ENCODE data around the gene ASTL.

ASTL gene

GRCh38 chr2:96105994-96106715 lies 32.1 kb downstream of the ASTL start:
- H3K4me3 ChIP-seq (ENCODE audit: low read depth, low read length) = no peak overlapping the region
- TF ChIP-seq, protein P1, sequence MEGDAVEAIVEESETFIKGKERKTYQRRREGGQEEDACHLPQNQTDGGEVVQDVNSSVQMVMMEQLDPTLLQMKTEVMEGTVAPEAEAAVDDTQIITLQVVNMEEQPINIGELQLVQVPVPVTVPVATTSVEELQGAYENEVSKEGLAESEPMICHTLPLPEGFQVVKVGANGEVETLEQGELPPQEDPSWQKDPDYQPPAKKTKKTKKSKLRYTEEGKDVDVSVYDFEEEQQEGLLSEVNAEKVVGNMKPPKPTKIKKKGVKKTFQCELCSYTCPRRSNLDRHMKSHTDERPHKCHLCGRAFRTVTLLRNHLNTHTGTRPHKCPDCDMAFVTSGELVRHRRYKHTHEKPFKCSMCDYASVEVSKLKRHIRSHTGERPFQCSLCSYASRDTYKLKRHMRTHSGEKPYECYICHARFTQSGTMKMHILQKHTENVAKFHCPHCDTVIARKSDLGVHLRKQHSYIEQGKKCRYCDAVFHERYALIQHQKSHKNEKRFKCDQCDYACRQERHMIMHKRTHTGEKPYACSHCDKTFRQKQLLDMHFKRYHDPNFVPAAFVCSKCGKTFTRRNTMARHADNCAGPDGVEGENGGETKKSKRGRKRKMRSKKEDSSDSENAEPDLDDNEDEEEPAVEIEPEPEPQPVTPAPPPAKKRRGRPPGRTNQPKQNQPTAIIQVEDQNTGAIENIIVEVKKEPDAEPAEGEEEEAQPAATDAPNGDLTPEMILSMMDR (IDR thresholded peaks at IDR 0.05; ENCODE audit: borderline replicate concordance, insufficient read depth, low read depth, low read length) = no peak

DNA sequence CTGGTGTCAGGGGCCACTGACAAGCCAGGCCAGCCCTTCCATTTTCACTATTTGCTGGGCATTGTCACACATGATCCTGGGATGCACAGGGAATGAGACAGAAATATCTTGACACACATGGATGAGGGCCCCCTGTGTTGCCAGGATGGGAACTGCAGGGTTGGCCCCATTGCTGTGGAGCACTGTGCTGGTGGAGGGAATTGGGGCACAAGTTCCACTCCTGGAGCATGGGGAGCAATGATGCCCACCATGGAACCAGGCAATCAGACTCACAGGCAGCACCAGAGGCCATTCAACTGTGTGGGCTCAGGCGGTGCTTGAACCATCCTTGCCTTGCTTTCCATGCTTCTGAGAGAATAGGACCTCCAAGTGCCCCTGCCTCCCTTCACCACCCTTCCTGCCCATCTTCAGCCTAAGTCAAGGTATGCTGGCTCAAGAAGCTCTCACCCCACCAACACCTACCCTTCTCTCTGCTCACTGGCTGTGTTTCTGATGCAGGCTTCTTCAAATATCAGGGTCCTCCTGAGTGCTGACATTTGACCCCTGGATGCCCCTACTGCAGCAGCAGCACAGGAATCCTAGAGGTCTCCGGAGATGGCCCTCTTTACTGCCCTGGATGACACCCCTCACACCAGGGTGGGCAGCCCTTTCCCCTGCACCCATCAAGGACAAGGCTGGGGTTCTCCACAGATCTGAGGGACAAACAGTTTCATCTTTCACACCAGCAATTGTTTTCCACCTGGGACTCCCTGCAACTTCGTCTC lies 33.0 kb downstream of the ASTL start:
- no peak overlapping the region for H3K4me3 ChIP-seq (ENCODE audit: low read depth, low read length)
- TF ChIP-seq, protein P1 (IDR thresholded peaks at IDR 0.05; ENCODE audit: borderline replicate concordance, insufficient read depth, low read depth, low read length) = no peak

DNA sequence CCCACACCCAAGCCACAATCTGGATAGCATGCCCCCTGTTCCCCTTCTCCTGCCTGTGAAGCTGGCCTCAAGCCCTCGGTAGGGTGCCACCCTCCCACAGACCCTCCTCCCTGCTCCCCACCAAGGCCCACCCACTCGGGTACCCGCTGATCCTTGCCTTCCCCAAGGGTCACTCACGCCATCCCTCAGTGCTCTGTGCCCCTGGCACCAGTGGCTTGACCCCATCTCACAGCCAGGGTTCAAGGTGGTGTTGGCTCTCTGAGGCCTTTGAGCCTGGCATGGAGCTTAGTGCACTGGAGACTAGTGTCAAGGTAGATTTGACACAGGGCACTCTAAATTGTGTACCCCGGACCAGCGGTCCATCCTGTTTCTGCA lies 33.8 kb downstream of the ASTL start:
- TF ChIP-seq, protein P1 (IDR thresholded peaks at IDR 0.05; ENCODE audit: borderline replicate concordance, insufficient read depth, low read depth, low read length) = no peak
- H3K4me3 ChIP-seq (ENCODE audit: low read depth, low read length) = no peak overlapping the region

- no peak overlapping the region for H3K4me3 ChIP-seq (ENCODE audit: low read depth, low read length)
- TF ChIP-seq, protein P1 (IDR thresholded peaks at IDR 0.05; ENCODE audit: borderline replicate concordance, insufficient read depth, low read depth, low read length) = no peak
These were observed 34.4 kb downstream of the ASTL start for GRCh38 chr2:96103761-96104486.

GRCh38 chr2:96103187-96103601 lies 35.1 kb downstream of the ASTL start:
- H3K4me3 ChIP-seq (ENCODE audit: low read depth, low read length) = no peak overlapping the region
- TF ChIP-seq, protein P1 (IDR thresholded peaks at IDR 0.05; ENCODE audit: borderline replicate concordance, insufficient read depth, low read depth, low read length) = no peak

DNA sequence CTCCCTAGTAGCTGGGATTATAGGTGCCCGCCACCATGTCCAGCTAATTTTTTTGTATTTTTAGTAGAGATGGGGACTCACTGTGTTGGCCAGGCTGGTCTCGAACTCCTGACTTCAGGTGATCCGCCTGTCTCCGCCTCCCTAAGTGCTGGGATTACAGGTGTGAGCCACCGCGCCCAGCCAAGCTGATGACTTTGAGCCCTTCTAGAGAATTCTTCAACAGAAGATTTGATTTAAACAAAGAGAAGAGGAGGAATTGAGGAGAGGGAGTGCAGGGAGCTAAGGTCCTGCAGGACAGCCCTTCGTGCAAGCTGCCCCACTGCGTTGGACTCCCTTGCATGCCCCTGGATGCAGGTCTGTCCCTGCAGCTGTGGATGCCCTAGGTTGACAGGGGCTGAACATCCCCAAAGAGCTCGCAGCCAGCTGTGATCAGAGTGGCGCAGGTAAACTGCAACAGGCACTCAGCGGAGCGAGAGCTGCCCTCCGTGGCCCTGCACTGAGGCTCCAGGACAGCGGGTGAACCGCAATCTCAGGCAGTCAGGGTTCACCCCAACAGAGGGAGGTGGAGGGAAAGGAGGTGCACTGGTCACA lies 35.6 kb downstream of the ASTL start:
- H3K4me3 ChIP-seq (ENCODE audit: low read depth, low read length) = no peak overlapping the region

More for the DNA sequence above, 35.6 kb downstream of the ASTL start:
- TF ChIP-seq, protein P1 (IDR thresholded peaks at IDR 0.05; ENCODE audit: borderline replicate concordance, insufficient read depth, low read depth, low read length) = no peak
